HEK293 (cell line): ENCODE measurements around the gene RNU5B-1.

Experiments
- KLF16 ChIP-seq: fragments of 450-650 bp; formaldehyde crosslinking; IDR thresholded peaks from 2 replicates; pipeline ENCODE4 v1.5.1; 2017; ENCODE audit warnings: missing biosample characterization, missing genetic modification characterization
- ZNF248 ChIP-seq: fragments of 450-650 bp; formaldehyde crosslinking; IDR thresholded peaks from 2 replicates; pipeline ENCODE4 v1.5.1; 2017; ENCODE audit warnings: missing biosample characterization, missing genetic modification characterization
- ZNF48 ChIP-seq: fragments of 450-650 bp; formaldehyde crosslinking; IDR thresholded peaks from 2 replicates; pipeline ENCODE4 v1.5.1; 2016; ENCODE audit warnings: missing biosample characterization, missing genetic modification characterization
- ZNF701 ChIP-seq: fragments of 450-650 bp; formaldehyde crosslinking; IDR thresholded peaks from 2 replicates; pipeline ENCODE4 v1.5.1; 2016; ENCODE audit warnings: missing biosample characterization, missing genetic modification characterization
- ZNF830 ChIP-seq: fragments of 450-650 bp; IDR thresholded peaks from 2 replicates; pipeline ENCODE4 v1.5.0; 2018; ENCODE audit warnings: missing biosample characterization, missing genetic modification characterization, low read depth, mild to moderate bottlenecking, moderate library complexity

DNA sequence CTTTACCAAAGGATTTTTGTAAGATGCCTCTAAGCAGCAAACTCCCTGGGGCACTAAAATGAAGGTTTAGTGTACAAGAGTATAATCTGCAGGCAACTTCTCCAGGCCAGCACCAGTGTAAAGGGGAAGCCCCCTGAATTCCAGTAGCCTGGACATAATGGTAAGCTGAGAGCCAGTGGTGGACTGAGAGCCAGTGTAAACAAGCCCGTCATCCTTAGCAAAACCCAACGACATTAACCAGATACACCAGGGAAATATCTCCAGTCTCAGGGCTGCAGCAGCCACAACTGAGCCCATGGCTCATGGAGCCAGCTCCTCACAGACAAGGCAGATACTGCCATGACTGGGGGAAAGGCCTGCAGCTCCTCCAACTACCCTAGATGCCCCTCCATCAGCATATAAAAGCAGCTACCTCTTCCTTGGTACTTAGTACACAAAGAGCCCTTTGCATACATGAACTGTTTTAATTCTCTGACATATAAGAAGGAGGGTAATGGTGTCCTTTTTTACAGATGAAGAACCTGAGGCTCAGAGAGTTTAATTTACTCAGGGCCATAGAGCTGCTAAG, 39.5 kb upstream of the RNU5B-1 start:
- TF ChIP-seq KLF16 (tag by site-specific recombination) (no peak), ZNF830 (tag by site-specific recombination) (no peak), ZNF701 (tag by site-specific recombination) (no peak), ZNF48 (tag by site-specific recombination) (no peak), ZNF248 (no peak)
